ENCODE measurements around the gene MACROH2A2.

DNA sequence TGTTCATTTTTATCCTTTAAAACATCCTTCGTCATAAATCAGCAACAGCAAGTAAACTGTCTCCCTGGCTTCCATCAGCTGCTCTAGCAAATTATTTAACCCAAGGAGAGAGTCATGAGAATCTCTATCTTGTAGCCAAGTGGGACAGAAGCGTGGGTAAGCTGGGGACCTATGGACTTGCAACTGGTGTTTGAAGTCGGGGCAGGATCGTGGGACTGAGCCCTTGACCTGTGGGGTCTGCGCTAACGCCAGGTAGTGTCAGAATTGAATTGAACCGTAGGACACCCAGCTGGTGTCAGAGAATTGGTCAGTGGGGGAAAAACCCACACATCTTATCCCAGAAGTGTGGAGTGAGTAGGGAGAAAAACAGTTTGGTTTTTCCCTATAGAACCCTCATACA is 66.6 kb downstream of the MACROH2A2 start:
- no peak for TF ChIP-seq POLR2AphosphoS5 (IDR thresholded peaks at IDR 0.05; ENCODE audit: borderline replicate concordance, low read depth, low read length)
- no peak for TF ChIP-seq EZH2 (IDR thresholded peaks at IDR 0.05)
- no peak for TF ChIP-seq FOXP2 (optimal IDR thresholded peaks at IDR 0.05; ENCODE audit: control extremely low read depth, extremely low read length, insufficient read depth)

Measured in SK-N-MC (cell line).